ENCODE results near the gene NRG2.

DNA sequence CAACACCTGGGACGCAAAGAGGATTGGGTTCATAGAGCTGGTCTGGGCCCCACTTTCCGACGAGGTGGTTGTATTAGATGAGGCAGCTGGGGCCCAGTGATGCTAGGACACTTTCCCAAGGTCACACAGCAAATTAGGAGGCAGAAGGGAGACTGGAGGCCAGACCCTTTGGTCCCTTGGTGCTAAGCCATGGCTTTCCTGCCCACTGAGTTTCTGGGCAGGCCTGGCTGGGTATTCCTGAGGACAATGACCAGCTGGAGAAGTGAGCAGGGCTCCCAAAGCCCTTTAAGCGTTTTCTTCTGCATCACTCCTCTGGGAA, 181.3 kb downstream of the NRG2 start:
- TF ChIP-seq, protein P1, sequence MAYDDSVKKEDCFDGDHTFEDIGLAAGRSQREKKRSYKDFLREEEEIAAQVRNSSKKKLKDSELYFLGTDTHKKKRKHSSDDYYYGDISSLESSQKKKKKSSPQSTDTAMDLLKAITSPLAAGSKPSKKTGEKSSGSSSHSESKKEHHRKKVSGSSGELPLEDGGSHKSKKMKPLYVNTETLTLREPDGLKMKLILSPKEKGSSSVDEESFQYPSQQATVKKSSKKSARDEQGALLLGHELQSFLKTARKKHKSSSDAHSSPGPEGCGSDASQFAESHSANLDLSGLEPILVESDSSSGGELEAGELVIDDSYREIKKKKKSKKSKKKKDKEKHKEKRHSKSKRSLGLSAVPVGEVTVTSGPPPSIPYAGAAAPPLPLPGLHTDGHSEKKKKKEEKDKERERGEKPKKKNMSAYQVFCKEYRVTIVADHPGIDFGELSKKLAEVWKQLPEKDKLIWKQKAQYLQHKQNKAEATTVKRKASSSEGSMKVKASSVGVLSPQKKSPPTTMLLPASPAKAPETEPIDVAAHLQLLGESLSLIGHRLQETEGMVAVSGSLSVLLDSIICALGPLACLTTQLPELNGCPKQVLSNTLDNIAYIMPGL (CRISPR knock-in tag; IDR thresholded peaks at IDR 0.05; ENCODE audit: borderline replicate concordance): no peak
- no peak for TF ChIP-seq CTCF (IDR thresholded peaks at IDR 0.05)
- TF ChIP-seq NPAS2 (CRISPR knock-in tag; IDR thresholded peaks at IDR 0.05; ENCODE audit: borderline replicate concordance): no peak
- TF ChIP-seq PHF8 (IDR thresholded peaks at IDR 0.05; ENCODE audit: borderline replicate concordance, low read depth): no peak
- no peak for TF ChIP-seq ZSCAN20 (CRISPR knock-in tag; IDR thresholded peaks at IDR 0.05)
- no peak for TF ChIP-seq POLR2A (IDR thresholded peaks at IDR 0.05; ENCODE audit: low read length)

Data from A549 (cell line).